AG10803 (cell line): ENCODE measurements around the gene PTPRU.
A peak's percentile ranks its signal among the peaks of the same experiment; 100 is the strongest.

Experiments used
- DNase-seq: peaks from one replicate; pipeline ENCODE4 v3.0.0; 2010; ENCODE audit warnings: low read depth
- H3K4me3 ChIP-seq: 2 replicates; pipeline ENCODE4 v1.5.1; 2011; ENCODE audit warnings: mild to moderate bottlenecking, low read length, control low read depth
- TF ChIP-seq, protein P1 (sequence below): conservative IDR thresholded peaks from 2 replicates; pipeline ENCODE4 v1.5.1; 2011; ENCODE audit warnings: mild to moderate bottlenecking, low read length, control low read depth, inconsistent platforms

Gene PTPRU

DNA sequence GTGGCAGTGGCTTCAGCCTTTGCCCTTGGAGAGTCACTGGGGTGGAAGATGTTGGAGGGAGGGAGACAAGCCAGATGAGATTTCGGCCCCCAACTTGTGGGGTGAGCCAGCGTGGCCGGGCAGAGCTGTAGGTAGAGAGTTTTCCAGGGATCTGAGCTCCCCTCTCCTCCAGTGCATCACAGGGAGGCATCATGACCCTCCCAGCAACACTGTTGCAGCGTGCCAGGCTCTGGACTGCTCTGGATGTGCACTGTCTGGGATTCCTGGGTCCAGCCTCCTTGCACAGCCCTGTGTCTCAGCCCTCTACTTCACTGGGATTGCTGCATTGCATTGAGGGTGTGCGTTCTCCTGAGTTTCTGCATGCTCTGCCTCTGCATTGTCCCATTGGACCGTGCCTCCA lies 8.9 kb downstream of the PTPRU start:
- no peak overlapping the region for H3K4me3 ChIP-seq
- TF ChIP-seq, protein P1, sequence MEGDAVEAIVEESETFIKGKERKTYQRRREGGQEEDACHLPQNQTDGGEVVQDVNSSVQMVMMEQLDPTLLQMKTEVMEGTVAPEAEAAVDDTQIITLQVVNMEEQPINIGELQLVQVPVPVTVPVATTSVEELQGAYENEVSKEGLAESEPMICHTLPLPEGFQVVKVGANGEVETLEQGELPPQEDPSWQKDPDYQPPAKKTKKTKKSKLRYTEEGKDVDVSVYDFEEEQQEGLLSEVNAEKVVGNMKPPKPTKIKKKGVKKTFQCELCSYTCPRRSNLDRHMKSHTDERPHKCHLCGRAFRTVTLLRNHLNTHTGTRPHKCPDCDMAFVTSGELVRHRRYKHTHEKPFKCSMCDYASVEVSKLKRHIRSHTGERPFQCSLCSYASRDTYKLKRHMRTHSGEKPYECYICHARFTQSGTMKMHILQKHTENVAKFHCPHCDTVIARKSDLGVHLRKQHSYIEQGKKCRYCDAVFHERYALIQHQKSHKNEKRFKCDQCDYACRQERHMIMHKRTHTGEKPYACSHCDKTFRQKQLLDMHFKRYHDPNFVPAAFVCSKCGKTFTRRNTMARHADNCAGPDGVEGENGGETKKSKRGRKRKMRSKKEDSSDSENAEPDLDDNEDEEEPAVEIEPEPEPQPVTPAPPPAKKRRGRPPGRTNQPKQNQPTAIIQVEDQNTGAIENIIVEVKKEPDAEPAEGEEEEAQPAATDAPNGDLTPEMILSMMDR = no peak
- DNase-seq = no peak

DNA sequence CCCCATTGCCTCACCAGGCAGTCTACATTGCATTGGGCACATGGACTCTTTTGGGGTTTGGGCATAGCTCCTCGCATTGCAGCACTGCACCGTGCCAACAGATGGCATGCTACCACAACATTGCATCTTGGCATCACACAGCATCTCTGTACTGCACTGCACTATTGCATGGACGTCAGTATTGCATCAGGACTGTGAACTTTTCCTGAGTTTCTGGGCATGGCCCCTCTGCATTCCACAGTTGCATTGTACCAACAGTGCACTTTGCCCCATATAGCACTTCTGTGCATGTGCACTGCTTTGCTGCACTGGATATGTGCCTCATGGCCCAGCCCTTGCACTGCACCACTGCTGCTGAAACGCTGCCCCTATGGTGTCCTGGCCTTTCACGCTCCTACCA lies 9.6 kb downstream of the PTPRU start:
- H3K4me3 ChIP-seq = no peak overlapping the region
- TF ChIP-seq, protein P1 = peak; percentile 49
- peak; percentile 48 for DNase-seq

DNA sequence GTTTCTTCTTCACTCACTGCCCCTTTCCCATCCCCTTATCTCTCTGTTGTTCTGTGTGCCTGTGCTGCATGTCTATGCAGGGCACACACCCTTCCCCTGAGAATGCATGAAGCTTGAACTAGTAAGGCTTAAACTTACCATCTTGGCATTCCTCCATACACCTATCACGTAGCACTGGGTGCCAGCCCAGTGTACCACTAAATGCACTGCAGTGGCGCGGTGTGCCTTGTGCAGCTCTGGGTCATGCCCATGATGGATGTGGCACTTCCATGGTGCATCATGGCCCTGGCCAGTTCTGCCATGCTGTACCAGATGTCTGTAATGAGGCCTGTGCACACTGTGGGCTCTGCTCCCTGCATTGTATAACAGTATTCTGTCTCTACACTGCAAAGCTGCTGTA lies 10.7 kb downstream of the PTPRU start:
- no peak overlapping the region for H3K4me3 ChIP-seq

DNA sequence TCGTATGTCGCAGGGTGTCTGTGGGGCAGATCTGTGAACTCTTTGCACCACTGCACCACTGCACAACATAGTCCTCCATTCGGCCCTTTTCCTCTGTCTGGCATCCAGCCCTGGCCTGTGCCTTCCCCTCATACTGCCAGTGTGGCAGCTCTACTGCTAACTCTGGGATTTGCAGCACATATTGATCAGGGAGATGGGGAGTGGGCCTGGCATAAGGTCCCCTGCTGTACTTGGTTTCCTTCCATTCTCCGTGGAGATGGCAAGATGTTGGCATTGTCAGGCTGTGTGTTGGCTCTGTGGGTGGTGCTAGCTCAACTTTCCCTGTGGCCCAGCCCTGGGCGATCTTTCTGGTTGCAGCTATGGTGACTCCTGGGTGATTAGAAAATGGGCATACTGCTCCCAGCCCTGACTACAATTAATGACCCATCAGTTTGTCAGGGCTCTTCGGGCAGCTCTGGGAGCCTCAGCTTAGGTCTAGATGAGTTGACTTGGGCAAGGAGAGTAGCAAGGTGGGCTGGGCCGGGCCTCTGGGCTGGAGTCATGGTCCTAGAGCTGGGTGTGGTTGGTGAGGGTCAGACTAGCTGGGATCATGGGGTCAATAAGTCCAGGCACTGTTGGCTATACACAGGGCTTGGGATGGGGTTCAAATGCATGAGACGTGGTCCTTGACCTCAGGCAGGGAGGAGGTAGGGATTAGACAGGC lies 11.4 kb downstream of the PTPRU start:
- no peak overlapping the region for H3K4me3 ChIP-seq
- TF ChIP-seq, protein P1 = no peak
- DNase-seq = no peak

More for the DNA sequence above, 10.7 kb downstream of the PTPRU start:
- DNase-seq = no peak
- TF ChIP-seq, protein P1 = no peak

DNA sequence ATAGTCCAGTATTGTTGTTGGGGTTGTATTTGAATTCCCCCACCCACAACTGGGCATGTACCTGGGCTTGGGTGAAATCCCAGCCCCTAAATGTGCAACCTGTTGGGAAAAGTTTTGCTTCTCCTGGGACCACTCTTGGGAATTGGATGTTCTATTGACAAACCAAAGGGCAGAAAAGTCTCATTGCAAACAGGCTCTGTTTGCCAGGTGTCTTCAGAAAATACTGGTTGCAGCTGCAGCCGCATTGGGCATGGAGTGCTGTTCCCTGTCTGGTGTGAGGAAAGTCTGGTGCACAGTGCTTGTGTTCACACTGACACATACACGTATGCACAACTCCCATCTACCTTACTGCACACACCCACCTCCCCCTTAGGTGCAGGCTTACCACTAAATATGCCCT lies 12.1 kb downstream of the PTPRU start:
- no peak overlapping the region for H3K4me3 ChIP-seq
- TF ChIP-seq, protein P1 = no peak
- no peak for DNase-seq

DNA sequence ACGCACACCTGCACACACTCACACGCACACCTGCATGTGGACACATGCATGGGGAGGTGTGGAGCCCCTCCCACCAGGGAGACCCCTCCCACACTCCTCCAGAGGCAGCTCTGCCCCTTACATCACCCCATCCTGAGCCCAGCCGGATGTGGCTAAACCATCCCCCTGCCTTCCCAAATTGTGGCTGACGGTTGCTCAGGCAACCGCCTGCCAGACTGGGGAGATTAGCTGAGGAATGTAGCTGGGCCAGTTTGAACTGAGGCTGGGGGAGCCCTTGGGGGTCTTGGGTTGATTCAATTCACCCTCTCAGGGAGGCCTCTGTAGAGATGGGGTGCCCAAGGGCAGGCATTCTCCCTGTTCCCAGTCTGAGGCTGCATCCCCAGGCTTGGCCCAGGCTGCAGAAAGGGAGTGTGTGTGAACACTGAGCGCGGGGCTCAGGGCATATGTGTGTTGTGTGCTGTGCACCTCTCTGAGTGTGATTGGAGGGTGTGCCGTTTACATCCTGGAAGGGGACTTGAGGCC lies 12.9 kb downstream of the PTPRU start:
- DNase-seq = peak; percentile 38
- TF ChIP-seq, protein P1 = no peak
- H3K4me3 ChIP-seq = no peak overlapping the region

DNA sequence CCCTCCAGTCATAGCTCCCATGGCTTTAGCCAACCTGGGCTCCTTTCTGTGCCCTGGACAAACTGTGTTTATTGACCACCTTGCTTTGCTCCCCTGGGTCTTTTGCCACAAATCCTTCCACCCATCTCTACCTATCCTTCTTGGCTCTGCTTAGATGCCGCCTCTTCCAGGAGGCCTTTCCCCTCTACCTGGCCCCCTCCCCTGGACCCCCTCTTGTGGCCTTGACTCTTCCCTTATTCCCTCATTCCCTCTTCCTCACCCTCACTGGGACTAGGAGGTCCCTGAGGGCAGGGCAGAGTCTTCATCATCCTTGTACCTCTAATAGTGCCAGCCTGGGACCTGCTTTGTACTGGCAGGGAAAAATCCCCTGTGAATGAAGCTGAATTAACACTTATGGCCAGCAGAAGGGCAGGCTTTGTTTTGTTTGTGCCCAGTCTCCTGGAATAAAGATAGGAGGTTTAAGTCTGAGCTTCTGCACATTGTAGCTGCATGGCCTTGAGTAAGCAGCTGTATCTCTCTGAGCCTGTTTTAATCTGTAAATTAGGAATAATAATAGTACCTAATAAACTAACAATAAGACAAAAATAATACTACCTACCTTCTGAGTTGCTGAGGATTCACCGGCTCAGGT lies 13.7 kb downstream of the PTPRU start:
- H3K4me3 ChIP-seq = no peak overlapping the region
- DNase-seq = no peak
- TF ChIP-seq, protein P1 = no peak
